Astrocyte (in vitro differentiated cells and primary cell): ENCODE results near the gene PRKG1. TPM values are rescaled to one million over a fixed set of nuclear protein-coding genes. Genes with fewer than 3 reads are reported as not detected.

Experiments used
- DNase-seq: peaks from one replicate; pipeline ENCODE4 v3.0.0-alpha.2; 2010; ENCODE audit warnings: low read depth
- FAIRE-seq: peaks from 2 replicates; lab custom pipeline; 2011; peaks lifted over from hg19 to GRCh38; lab: Jason Lieb, UNC
- H2AFZ ChIP-seq: 2 replicates; pipeline ENCODE4 v1.6.0; 2012; ENCODE audit warnings: low read depth, low read length, inconsistent platforms
- H3K27ac ChIP-seq: 2 replicates; pipeline ENCODE4 v1.5.1; 2011; ENCODE audit warnings: low read depth, low read length, inconsistent platforms
- H3K27me3 ChIP-seq: 2 replicates; pipeline ENCODE4 v1.6.0; 2011; ENCODE audit warnings: low read length, inconsistent platforms; ENCODE audit not compliant: insufficient read depth
- H3K36me3 ChIP-seq: 2 replicates; pipeline ENCODE4 v1.5.1; 2011; ENCODE audit warnings: low read length, inconsistent platforms; ENCODE audit not compliant: insufficient read depth
- H3K4me1 ChIP-seq: 2 replicates; pipeline ENCODE4 v1.5.1; 2011; ENCODE audit warnings: low read length, inconsistent platforms; ENCODE audit not compliant: insufficient read depth
- H3K4me2 ChIP-seq: 2 replicates; pipeline ENCODE4 v1.6.0; 2012; ENCODE audit warnings: low read length, inconsistent platforms
- H3K4me3 ChIP-seq: 2 replicates; pipeline ENCODE4 v1.5.1; 2011; ENCODE audit warnings: low read depth, mild to moderate bottlenecking, low read length, inconsistent platforms; ENCODE audit not compliant: insufficient read depth
- H3K79me2 ChIP-seq: 2 replicates; pipeline ENCODE4 v1.6.0; 2012; ENCODE audit warnings: mild to moderate bottlenecking, low read length, inconsistent platforms; ENCODE audit not compliant: insufficient read depth
- H3K9ac ChIP-seq: 2 replicates; pipeline ENCODE4 v1.6.0; 2012; ENCODE audit warnings: mild to moderate bottlenecking, low read length, inconsistent platforms
- H3K9me3 ChIP-seq: 2 replicates; pipeline ENCODE4 v1.5.1; 2012; ENCODE audit warnings: low read depth, mild to moderate bottlenecking, low read length, inconsistent platforms; ENCODE audit not compliant: insufficient read depth
- H4K20me1 ChIP-seq: 2 replicates; pipeline ENCODE4 v1.6.0; 2012; ENCODE audit warnings: low read length, inconsistent platforms; ENCODE audit not compliant: insufficient read depth
- H3K27ac Mint-ChIP-seq: one replicate; pipeline ENCODE4 v1.8.0; 2021; ENCODE audit warnings: mild to moderate bottlenecking, mixed read lengths; ENCODE audit not compliant: unreplicated experiment
- H3K27me3 Mint-ChIP-seq: one replicate; pipeline ENCODE4 v1.8.0; 2021; ENCODE audit warnings: low read depth, mixed read lengths; ENCODE audit not compliant: unreplicated experiment
- H3K36me3 Mint-ChIP-seq: one replicate; pipeline ENCODE4 v1.8.0; 2021; ENCODE audit warnings: low read depth, mixed read lengths; ENCODE audit not compliant: unreplicated experiment
- H3K4me1 Mint-ChIP-seq: one replicate; pipeline ENCODE4 v1.8.0; 2021; ENCODE audit warnings: low read depth, mixed read lengths; ENCODE audit not compliant: unreplicated experiment
- H3K4me3 Mint-ChIP-seq: one replicate; pipeline ENCODE4 v1.8.0; 2021; ENCODE audit warnings: mild to moderate bottlenecking, moderate library complexity, mixed read lengths; ENCODE audit not compliant: unreplicated experiment
- H3K9me3 Mint-ChIP-seq: one replicate; pipeline ENCODE4 v1.8.0; 2021; ENCODE audit warnings: mild to moderate bottlenecking, mixed read lengths; ENCODE audit not compliant: unreplicated experiment
- EZH2 ChIP-seq: IDR thresholded peaks from 2 replicates; pipeline ENCODE4 v1.6.1; 2012; ENCODE audit warnings: mild to moderate bottlenecking, low read length, inconsistent platforms; ENCODE audit not compliant: insufficient read depth
- total RNA-seq: library from RNA; stranded (reverse); gene quantifications from 2 replicates; pipeline ENCODE4 v1.2.1, GENCODE V29; 2021
- TF ChIP-seq, protein P1 (sequence below): IDR thresholded peaks from 2 replicates; pipeline ENCODE4 v1.5.1; 2011; ENCODE audit warnings: low read depth, mild to moderate bottlenecking, inconsistent platforms, low read length, moderate library complexity; ENCODE audit not compliant: insufficient read depth

The PRKG1 gene
- total RNA-seq, 1 donor from 2014 or later = 3.1 TPM

DNA sequence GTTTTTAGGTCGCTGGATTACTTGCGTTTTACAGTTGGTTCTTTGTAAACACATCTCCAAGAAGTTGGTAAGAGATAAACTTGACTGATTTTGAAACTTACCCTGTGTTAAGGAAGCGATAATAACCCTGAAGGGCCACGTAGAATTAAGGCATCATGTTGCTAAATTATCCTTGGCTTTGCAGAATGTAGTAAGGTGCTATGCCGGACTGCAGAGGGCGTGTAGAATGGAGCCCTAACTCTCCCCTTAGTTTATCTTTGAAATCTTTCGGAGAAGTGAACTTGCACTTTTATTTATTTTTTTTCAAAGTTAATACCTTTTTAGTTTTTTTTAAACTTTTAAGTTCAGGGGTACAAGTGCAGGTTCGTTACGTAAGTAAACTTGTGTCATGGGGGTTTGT lies 1031.0 kb downstream of the PRKG1 start:
- Mint-ChIP-seq H3K36me3 (no peaks in the 10 kb centered on the region), H3K4me1 (no peaks in the 10 kb centered on the region), H3K9me3 (peaks cover 3% of the 10 kb centered on the region), H3K4me3 (no peak overlapping the region), H3K27me3 (no peaks in the 10 kb centered on the region), H3K27ac (no peak overlapping the region)
- Histone ChIP-seq H2AFZ (no peak overlapping the region), H4K20me1 (no peaks in the 10 kb centered on the region), H3K9me3 (no peaks in the 10 kb centered on the region), H3K4me2 (no peak overlapping the region), H3K79me2 (no peaks in the 10 kb centered on the region), H3K4me1 (no peaks in the 10 kb centered on the region), H3K27me3 (no peaks in the 10 kb centered on the region), H3K9ac (no peak overlapping the region), H3K4me3 (no peak overlapping the region), H3K27ac (no peak overlapping the region), H3K36me3 (no peaks in the 10 kb centered on the region)
- no peak for TF ChIP-seq EZH2
- TF ChIP-seq, protein P1, sequence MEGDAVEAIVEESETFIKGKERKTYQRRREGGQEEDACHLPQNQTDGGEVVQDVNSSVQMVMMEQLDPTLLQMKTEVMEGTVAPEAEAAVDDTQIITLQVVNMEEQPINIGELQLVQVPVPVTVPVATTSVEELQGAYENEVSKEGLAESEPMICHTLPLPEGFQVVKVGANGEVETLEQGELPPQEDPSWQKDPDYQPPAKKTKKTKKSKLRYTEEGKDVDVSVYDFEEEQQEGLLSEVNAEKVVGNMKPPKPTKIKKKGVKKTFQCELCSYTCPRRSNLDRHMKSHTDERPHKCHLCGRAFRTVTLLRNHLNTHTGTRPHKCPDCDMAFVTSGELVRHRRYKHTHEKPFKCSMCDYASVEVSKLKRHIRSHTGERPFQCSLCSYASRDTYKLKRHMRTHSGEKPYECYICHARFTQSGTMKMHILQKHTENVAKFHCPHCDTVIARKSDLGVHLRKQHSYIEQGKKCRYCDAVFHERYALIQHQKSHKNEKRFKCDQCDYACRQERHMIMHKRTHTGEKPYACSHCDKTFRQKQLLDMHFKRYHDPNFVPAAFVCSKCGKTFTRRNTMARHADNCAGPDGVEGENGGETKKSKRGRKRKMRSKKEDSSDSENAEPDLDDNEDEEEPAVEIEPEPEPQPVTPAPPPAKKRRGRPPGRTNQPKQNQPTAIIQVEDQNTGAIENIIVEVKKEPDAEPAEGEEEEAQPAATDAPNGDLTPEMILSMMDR = no peak
- no peak for DNase-seq
- FAIRE-seq = no peak

DNA sequence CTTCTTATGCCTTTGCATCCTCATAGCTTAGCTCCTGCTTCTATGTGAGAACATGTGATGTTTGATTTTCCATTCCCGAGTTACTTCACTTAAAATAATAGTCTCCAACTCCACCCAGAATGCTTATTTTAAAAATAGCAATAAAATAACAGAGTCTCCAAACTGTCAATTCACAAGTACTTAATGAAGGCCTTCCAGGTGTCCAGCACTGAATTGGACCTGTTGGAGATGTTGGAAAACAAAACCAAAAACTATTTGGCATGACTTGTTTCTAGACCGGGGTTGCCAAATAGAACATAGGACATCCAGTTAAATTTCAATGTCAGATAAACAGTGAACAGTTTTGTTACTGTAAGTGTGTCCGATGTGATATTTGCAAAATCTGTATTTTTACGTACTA lies 1031.7 kb downstream of the PRKG1 start:
- H3K4me3 ChIP-seq = no peak overlapping the region
- Mint-ChIP-seq H3K4me1 (no peaks in the 10 kb centered on the region), H3K9me3 (peaks cover 3% of the 10 kb centered on the region), H3K4me3 (no peak overlapping the region), H3K36me3 (no peaks in the 10 kb centered on the region), H3K27me3 (no peaks in the 10 kb centered on the region), H3K27ac (no peak overlapping the region)
- FAIRE-seq = no peak
- H3K79me2 ChIP-seq = no peaks in the 10 kb centered on the region
- H4K20me1 ChIP-seq = no peaks in the 10 kb centered on the region
- H3K27ac ChIP-seq = no peak overlapping the region
- H3K36me3 ChIP-seq = no peaks in the 10 kb centered on the region
- no peak overlapping the region for H2AFZ ChIP-seq
- DNase-seq = no peak
- no peaks in the 10 kb centered on the region for H3K9me3 ChIP-seq
- TF ChIP-seq EZH2 = no peak
- TF ChIP-seq, protein P1 = no peak
- no peak overlapping the region for H3K9ac ChIP-seq
- no peak overlapping the region for H3K4me2 ChIP-seq
- H3K27me3 ChIP-seq = no peaks in the 10 kb centered on the region
- H3K4me1 ChIP-seq = no peaks in the 10 kb centered on the region

DNA sequence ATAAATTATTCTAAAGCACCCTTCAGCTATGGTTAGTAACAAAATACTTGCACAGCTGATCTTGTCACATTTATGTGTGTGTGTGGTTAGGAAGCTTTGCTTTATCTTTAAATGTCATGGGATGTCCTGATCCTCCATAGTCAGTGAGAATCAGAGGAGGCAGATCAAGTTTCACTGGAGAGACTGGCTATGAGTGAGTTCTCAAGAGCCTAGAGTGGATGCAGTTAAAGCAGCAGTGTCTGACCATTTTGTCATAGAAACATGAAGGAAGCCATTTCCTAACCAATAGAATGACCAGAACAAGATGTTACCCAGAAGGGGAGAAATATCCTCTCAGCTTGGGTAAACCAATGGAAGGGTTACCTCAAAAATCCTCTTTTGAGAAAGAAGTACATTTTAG lies 1032.6 kb downstream of the PRKG1 start:
- no peaks in the 10 kb centered on the region for H3K27me3 ChIP-seq
- H3K27ac ChIP-seq = no peak overlapping the region
- H3K4me1 Mint-ChIP-seq = no peaks in the 10 kb centered on the region
- H3K9me3 ChIP-seq = no peaks in the 10 kb centered on the region
- no peaks in the 10 kb centered on the region for H3K4me1 ChIP-seq
- DNase-seq (no peak), FAIRE-seq (no peak)
- H3K36me3 ChIP-seq = no peaks in the 10 kb centered on the region
- no peaks in the 10 kb centered on the region for H4K20me1 ChIP-seq
- no peak overlapping the region for H3K4me3 Mint-ChIP-seq
- H3K27ac Mint-ChIP-seq = no peak overlapping the region
- TF ChIP-seq EZH2 = no peak
- TF ChIP-seq, protein P1 = no peak
- H3K36me3 Mint-ChIP-seq = no peaks in the 10 kb centered on the region
- no peaks in the 10 kb centered on the region for H3K79me2 ChIP-seq
- no peak overlapping the region for H2AFZ ChIP-seq
- H3K9me3 Mint-ChIP-seq = peaks cover 3% of the 10 kb centered on the region
- no peak overlapping the region for H3K4me3 ChIP-seq
- H3K9ac ChIP-seq = no peak overlapping the region
- no peak overlapping the region for H3K4me2 ChIP-seq
- no peaks in the 10 kb centered on the region for H3K27me3 Mint-ChIP-seq
